Measurements from ENCODE around the gene ATP6V1C2.

Gene ATP6V1C2

DNA sequence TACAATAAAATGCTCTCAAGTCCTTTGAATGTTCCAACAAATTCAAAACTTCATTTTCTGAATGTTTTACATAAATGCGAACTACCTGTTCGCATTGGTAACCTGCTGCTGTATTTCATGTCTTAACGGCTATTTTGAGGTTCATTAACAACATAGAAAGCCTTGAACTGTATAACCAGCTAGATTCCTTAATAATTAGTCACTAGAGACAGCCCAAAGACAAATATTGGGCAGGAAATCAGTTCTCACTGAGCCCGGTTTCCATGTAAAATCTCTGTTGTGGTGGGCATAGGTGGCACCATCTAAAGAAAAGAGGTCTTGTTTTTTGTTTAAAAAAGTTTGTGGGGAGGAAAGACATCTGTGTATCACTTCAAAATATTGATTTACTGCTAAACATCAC, 62.0 kb downstream of the ATP6V1C2 start:
- H2BK15ac ChIP-seq (ENCODE audit: low read length), result no peak overlapping the region
- H3K18ac ChIP-seq (ENCODE audit: low read length), result no peak overlapping the region
- peaks cover 46 to 91% of the 10 kb centered on the region in 2 donors for H3K36me3 ChIP-seq (replicated peaks in 1 of 2; ENCODE audit: control insufficient read depth in 2 of 2, insufficient read depth in 2 of 2, low read length in 2 of 2)
- H3K27me3 ChIP-seq (ENCODE audit: control insufficient read depth in 3 of 3, insufficient read depth in 3 of 3, low read depth in 1 of 3, low read length in 3 of 3), result no peaks in the 10 kb centered on the region
- H3K4ac ChIP-seq (ENCODE audit: low read length), result no peak overlapping the region
- no peak overlapping the region for H2BK120ac ChIP-seq (ENCODE audit: low read depth, low read length)
- WGBS, 2 donors (ENCODE audit: extremely low coverage in 2 of 2, insufficient read length in 2 of 2, insufficient replicate concordance in 1 of 2), result no CpG with 5 or more reads among the region's 4 CpGs
- no peak overlapping the region for H3K23ac ChIP-seq (ENCODE audit: low read depth, low read length, poor library complexity)
- no peak overlapping the region for H3K27ac ChIP-seq (replicated peaks; ENCODE audit: low read length)
- H3K9ac ChIP-seq (ENCODE audit: low read depth, low read length, poor library complexity), result no peak overlapping the region
- no peak for DNase-seq (ENCODE audit: low spot score)
- no peak overlapping the region for H2AFZ ChIP-seq (ENCODE audit: low read length)
- H4K91ac ChIP-seq (ENCODE audit: low read depth, low read length, poor library complexity), result no peak overlapping the region
- no peak overlapping the region for H3K4me2 ChIP-seq (ENCODE audit: insufficient read depth, low read length, poor library complexity, severe bottlenecking)
- no peaks in the 10 kb centered on the region for H3K9me3 ChIP-seq (replicated peaks in 1 of 2; ENCODE audit: control insufficient read depth in 2 of 2, insufficient read depth in 1 of 2, low read depth in 1 of 2, low read length in 2 of 2)
- H2BK12ac ChIP-seq (ENCODE audit: low read length), result no peak overlapping the region
- H3K14ac ChIP-seq (ENCODE audit: low read length), result no peak overlapping the region
- H3K4me3 ChIP-seq (ENCODE audit: low read length in 2 of 2), result no peak overlapping the region
- no peaks in the 10 kb centered on the region for H3K4me1 ChIP-seq (ENCODE audit: control insufficient read depth in 2 of 2, insufficient read depth in 1 of 2, low read depth in 1 of 2, low read length in 2 of 2)
- H2AK5ac ChIP-seq (ENCODE audit: low read depth, low read length), result no peak overlapping the region
- no peak overlapping the region for H4K8ac ChIP-seq (ENCODE audit: low read depth, low read length)
- H2BK5ac ChIP-seq (ENCODE audit: low read length), result no peak overlapping the region
- peaks cover 7% of the 10 kb centered on the region for H3K79me1 ChIP-seq (ENCODE audit: low read depth, low read length)

DNA sequence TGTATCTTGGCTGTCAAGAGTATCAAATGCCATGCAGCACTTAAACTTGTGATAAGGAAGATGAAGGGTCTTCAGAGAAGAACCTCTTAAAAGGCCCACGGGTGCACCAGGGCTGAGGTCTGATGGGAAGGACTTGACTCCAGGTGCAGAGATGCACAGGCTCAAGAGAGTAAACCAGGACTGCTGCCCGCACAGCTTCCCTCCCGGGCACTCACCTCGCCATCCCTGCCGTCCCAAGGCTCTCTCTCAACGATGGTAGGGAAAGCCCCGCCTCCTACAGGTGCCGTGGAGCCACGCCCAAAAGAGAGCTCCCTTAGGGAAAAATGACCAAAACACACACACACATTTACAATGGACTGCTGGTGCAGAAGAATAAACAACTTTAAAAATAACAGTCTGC, 63.3 kb downstream of the ATP6V1C2 start:
- no peak overlapping the region for H2BK5ac ChIP-seq (ENCODE audit: low read length)
- H2AFZ ChIP-seq (ENCODE audit: low read length), result no peak overlapping the region
- no peaks in the 10 kb centered on the region for H3K4me1 ChIP-seq (ENCODE audit: control insufficient read depth in 2 of 2, insufficient read depth in 1 of 2, low read depth in 1 of 2, low read length in 2 of 2)
- no peak overlapping the region for H3K23ac ChIP-seq (ENCODE audit: low read depth, low read length, poor library complexity)
- no peak overlapping the region for H3K27ac ChIP-seq (replicated peaks; ENCODE audit: low read length)
- DNase-seq (ENCODE audit: low spot score), result no peak
- H2BK120ac ChIP-seq (ENCODE audit: low read depth, low read length), result no peak overlapping the region
- no CpG with 5 or more reads among the region's 9 CpGs for WGBS, 2 donors (ENCODE audit: extremely low coverage in 2 of 2, insufficient read length in 2 of 2, insufficient replicate concordance in 1 of 2)
- no peaks in the 10 kb centered on the region for H3K9me3 ChIP-seq (replicated peaks in 1 of 2; ENCODE audit: control insufficient read depth in 2 of 2, insufficient read depth in 1 of 2, low read depth in 1 of 2, low read length in 2 of 2)
- H3K18ac ChIP-seq (ENCODE audit: low read length), result no peak overlapping the region
- no peak overlapping the region for H2AK5ac ChIP-seq (ENCODE audit: low read depth, low read length)
- no peak overlapping the region for H3K4me2 ChIP-seq (ENCODE audit: insufficient read depth, low read length, poor library complexity, severe bottlenecking)
- no peaks in the 10 kb centered on the region for H3K27me3 ChIP-seq (ENCODE audit: control insufficient read depth in 3 of 3, insufficient read depth in 3 of 3, low read depth in 1 of 3, low read length in 3 of 3)
- no peak overlapping the region for H4K91ac ChIP-seq (ENCODE audit: low read depth, low read length, poor library complexity)
- H3K4ac ChIP-seq (ENCODE audit: low read length), result no peak overlapping the region
- no peak overlapping the region for H2BK15ac ChIP-seq (ENCODE audit: low read length)
- H4K8ac ChIP-seq (ENCODE audit: low read depth, low read length), result no peak overlapping the region
- H2BK12ac ChIP-seq (ENCODE audit: low read length), result no peak overlapping the region
- H3K14ac ChIP-seq (ENCODE audit: low read length), result no peak overlapping the region
- H3K9ac ChIP-seq (ENCODE audit: low read depth, low read length, poor library complexity), result no peak overlapping the region
- peaks cover 51 to 97% of the 10 kb centered on the region in 2 donors for H3K36me3 ChIP-seq (replicated peaks in 1 of 2; ENCODE audit: control insufficient read depth in 2 of 2, insufficient read depth in 2 of 2, low read length in 2 of 2)
- H3K4me3 ChIP-seq (ENCODE audit: low read length in 2 of 2), result no peak overlapping the region
- peaks cover 6% of the 10 kb centered on the region for H3K79me1 ChIP-seq (ENCODE audit: low read depth, low read length)

GRCh38 chr2:10785260-10785659, 63.8 kb downstream of the ATP6V1C2 start:
- Histone ChIP-seq H4K91ac (ENCODE audit: low read depth, low read length, poor library complexity) (no peak overlapping the region), H2BK12ac (ENCODE audit: low read length) (no peak overlapping the region), H3K4me3 (ENCODE audit: low read length in 2 of 2) (no peak overlapping the region), H3K27me3 (ENCODE audit: control insufficient read depth in 3 of 3, insufficient read depth in 3 of 3, low read depth in 1 of 3, low read length in 3 of 3) (no peaks in the 10 kb centered on the region), H2BK5ac (ENCODE audit: low read length) (no peak overlapping the region), H3K14ac (ENCODE audit: low read length) (no peak overlapping the region), H3K18ac (ENCODE audit: low read length) (no peak overlapping the region), H3K9me3 (replicated peaks in 1 of 2; ENCODE audit: control insufficient read depth in 2 of 2, insufficient read depth in 1 of 2, low read depth in 1 of 2, low read length in 2 of 2) (no peaks in the 10 kb centered on the region), H4K8ac (ENCODE audit: low read depth, low read length) (no peak overlapping the region), H2AK5ac (ENCODE audit: low read depth, low read length) (no peak overlapping the region), H3K4ac (ENCODE audit: low read length) (no peak overlapping the region), H3K23ac (ENCODE audit: low read depth, low read length, poor library complexity) (no peak overlapping the region), H2AFZ (ENCODE audit: low read length) (no peak overlapping the region), H3K36me3 (replicated peaks in 1 of 2; ENCODE audit: control insufficient read depth in 2 of 2, insufficient read depth in 2 of 2, low read length in 2 of 2) (peaks cover 45 to 97% of the 10 kb centered on the region in 2 donors), H2BK120ac (ENCODE audit: low read depth, low read length) (no peak overlapping the region), H3K9ac (ENCODE audit: low read depth, low read length, poor library complexity) (no peak overlapping the region), H3K79me1 (ENCODE audit: low read depth, low read length) (peaks cover 3% of the 10 kb centered on the region), H3K4me1 (ENCODE audit: control insufficient read depth in 2 of 2, insufficient read depth in 1 of 2, low read depth in 1 of 2, low read length in 2 of 2) (no peaks in the 10 kb centered on the region), H2BK15ac (ENCODE audit: low read length) (no peak overlapping the region), H3K27ac (replicated peaks; ENCODE audit: low read length) (no peak overlapping the region), H3K4me2 (ENCODE audit: insufficient read depth, low read length, poor library complexity, severe bottlenecking) (no peak overlapping the region)
- DNase-seq (ENCODE audit: low spot score), result no peak
- WGBS, 2 donors (ENCODE audit: extremely low coverage in 2 of 2, insufficient read length in 2 of 2, insufficient replicate concordance in 1 of 2), result no CpG with 5 or more reads among the region's 5 CpGs

DNA sequence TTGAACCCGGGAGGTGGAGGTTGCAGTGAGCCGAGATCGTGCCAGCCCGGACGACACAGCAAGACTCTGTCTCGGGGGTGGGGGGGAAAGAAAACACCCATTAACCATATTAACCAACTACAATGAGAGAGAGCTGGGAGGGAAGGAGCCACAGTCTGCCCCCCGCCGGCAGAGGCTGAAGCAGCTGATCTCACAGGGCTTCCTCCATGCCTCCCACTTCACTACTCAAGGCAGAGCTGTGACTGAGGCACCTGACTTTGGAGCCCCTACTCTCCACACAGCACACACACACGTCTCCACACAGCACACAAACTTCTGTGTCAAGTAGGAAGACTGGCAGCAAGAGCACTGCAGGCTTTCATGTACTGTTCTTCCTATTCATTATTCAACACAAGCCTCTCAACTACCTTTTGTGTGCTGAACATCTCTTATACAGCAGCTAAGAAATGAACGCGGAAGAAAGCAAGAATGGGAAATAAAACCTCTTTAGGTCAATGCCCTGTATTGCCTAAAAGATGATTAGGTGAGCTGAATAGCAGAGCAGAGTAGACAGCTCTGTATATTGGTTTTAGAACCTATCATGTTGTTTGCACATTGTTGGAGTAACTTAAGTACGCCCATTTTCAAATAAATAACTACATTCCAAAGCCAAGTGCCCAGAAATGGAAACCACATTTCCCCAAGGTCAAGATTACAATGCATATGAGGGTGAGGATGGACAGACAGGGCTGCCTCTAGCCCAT, 65.0 kb downstream of the ATP6V1C2 start:
- H2BK120ac ChIP-seq (ENCODE audit: low read depth, low read length), result no peak overlapping the region
- no peak overlapping the region for H2BK15ac ChIP-seq (ENCODE audit: low read length)
- no peaks in the 10 kb centered on the region for H3K79me1 ChIP-seq (ENCODE audit: low read depth, low read length)
- no peak overlapping the region for H2BK5ac ChIP-seq (ENCODE audit: low read length)
- no peaks in the 10 kb centered on the region for H3K9me3 ChIP-seq (replicated peaks in 1 of 2; ENCODE audit: control insufficient read depth in 2 of 2, insufficient read depth in 1 of 2, low read depth in 1 of 2, low read length in 2 of 2)
- H3K9ac ChIP-seq (ENCODE audit: low read depth, low read length, poor library complexity), result no peak overlapping the region
- no peak overlapping the region for H2AK5ac ChIP-seq (ENCODE audit: low read depth, low read length)
- H2BK12ac ChIP-seq (ENCODE audit: low read length), result no peak overlapping the region
- no peak overlapping the region for H3K23ac ChIP-seq (ENCODE audit: low read depth, low read length, poor library complexity)
- no peak overlapping the region for H4K8ac ChIP-seq (ENCODE audit: low read depth, low read length)
- H3K4me2 ChIP-seq (ENCODE audit: insufficient read depth, low read length, poor library complexity, severe bottlenecking), result no peak overlapping the region
- no peak overlapping the region for H3K4ac ChIP-seq (ENCODE audit: low read length)
- no peak overlapping the region for H3K18ac ChIP-seq (ENCODE audit: low read length)
- no peak for DNase-seq (ENCODE audit: low spot score)
- no peak overlapping the region for H4K91ac ChIP-seq (ENCODE audit: low read depth, low read length, poor library complexity)
- H3K4me3 ChIP-seq (ENCODE audit: low read length in 2 of 2), result no peak overlapping the region
- no peaks in the 10 kb centered on the region for H3K27me3 ChIP-seq (ENCODE audit: control insufficient read depth in 3 of 3, insufficient read depth in 3 of 3, low read depth in 1 of 3, low read length in 3 of 3)
- WGBS, 2 donors (ENCODE audit: extremely low coverage in 2 of 2, insufficient read length in 2 of 2, insufficient replicate concordance in 1 of 2), result no CpG with 5 or more reads among the region's 12 CpGs
- peaks cover 48 to 98% of the 10 kb centered on the region in 2 donors for H3K36me3 ChIP-seq (replicated peaks in 1 of 2; ENCODE audit: control insufficient read depth in 2 of 2, insufficient read depth in 2 of 2, low read length in 2 of 2)
- H3K27ac ChIP-seq (replicated peaks; ENCODE audit: low read length), result no peak overlapping the region
- H3K4me1 ChIP-seq (ENCODE audit: control insufficient read depth in 2 of 2, insufficient read depth in 1 of 2, low read depth in 1 of 2, low read length in 2 of 2), result no peaks in the 10 kb centered on the region
- no peak overlapping the region for H3K14ac ChIP-seq (ENCODE audit: low read length)
- no peak overlapping the region for H2AFZ ChIP-seq (ENCODE audit: low read length)

Measured in neuronal stem cell (in vitro differentiated cells).